ENCODE results near the gene MCRIP2. TPM values are rescaled to one million over a fixed set of nuclear protein-coding genes. Genes with fewer than 3 reads are reported as not detected.
A peak's percentile ranks its signal among the peaks of the same experiment; 100 is the strongest.

The MCRIP2 gene
- total RNA-seq, 1 donor from 2014 or later: 27.0 TPM

DNA sequence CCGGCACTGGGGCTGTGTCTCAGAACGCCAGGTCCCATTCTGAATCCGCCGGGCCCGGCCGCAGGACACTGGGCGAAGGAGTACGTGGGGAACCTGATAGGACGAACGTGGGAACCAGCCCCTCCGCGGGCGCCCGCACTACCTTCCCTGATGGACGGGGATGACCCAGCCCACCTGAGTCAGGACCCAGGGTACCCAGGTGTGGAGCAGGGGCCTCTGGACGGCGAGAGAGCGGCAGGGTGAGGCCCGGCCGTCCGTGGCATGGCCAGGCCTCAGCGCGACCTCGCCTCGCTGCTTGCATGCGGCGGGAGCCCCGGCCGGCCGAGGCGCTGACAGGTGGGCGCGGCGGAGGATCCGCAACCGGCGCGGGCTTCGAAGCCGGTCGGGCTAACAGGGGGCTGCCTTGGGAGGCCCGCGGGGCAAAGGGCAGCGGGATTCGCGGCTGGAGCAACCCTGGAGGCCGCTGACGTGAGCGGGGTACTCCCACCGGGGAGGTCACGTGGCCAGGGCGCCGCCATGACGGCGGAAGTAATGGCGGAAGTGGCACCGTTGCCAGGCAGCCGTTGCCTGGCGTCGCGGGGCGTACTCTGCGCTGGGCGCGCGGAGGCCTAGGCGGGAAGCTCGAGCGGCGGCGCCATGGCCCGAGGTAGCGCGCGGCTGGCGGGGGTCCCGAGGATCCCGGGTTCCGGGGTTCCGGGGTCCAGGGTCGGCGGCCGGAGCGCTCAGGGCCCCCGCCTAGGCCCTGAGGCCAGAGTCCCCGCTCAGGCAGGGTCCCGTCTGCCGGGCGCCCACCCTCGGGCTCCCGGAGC is 7.4 kb downstream of the MCRIP2 start, which contains the start of gene WDR90:
WDR90 (plus strand) TSS at position 585 of the 809 bp plus-strand sequence; CDS start at position 637, 52 bp downstream.
- Histone ChIP-seq H3K9me3 (no peaks in the 10 kb centered on the region), H3K4me3 (peak within 1 kb of the TSS; percentile 62 to 72), H3K4me1 (peaks cover 43% of the 10 kb centered on the region), H3K27me3 (no peaks in the 10 kb centered on the region), H3K36me3 (no peaks in the 10 kb centered on the region), H3K27ac (peak within 1 kb of the TSS; percentile 75)
- TF ChIP-seq POLR2AphosphoS5 (IDR thresholded peaks at IDR 0.05; ENCODE audit: insufficient read depth in 1 of 2, low read depth in 1 of 2) (peak in 1 of 2 donors; percentile 71), POLR2A (IDR thresholded peaks at IDR 0.05) (peak in 1 of 2 donors; percentile 39)
- TF ChIP-seq, protein P1, sequence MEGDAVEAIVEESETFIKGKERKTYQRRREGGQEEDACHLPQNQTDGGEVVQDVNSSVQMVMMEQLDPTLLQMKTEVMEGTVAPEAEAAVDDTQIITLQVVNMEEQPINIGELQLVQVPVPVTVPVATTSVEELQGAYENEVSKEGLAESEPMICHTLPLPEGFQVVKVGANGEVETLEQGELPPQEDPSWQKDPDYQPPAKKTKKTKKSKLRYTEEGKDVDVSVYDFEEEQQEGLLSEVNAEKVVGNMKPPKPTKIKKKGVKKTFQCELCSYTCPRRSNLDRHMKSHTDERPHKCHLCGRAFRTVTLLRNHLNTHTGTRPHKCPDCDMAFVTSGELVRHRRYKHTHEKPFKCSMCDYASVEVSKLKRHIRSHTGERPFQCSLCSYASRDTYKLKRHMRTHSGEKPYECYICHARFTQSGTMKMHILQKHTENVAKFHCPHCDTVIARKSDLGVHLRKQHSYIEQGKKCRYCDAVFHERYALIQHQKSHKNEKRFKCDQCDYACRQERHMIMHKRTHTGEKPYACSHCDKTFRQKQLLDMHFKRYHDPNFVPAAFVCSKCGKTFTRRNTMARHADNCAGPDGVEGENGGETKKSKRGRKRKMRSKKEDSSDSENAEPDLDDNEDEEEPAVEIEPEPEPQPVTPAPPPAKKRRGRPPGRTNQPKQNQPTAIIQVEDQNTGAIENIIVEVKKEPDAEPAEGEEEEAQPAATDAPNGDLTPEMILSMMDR (IDR thresholded peaks at IDR 0.05): no peak
- no peak for DNase-seq (ENCODE audit: extremely low spot score in 2 of 2)
- intact Hi-C loops (cut with DNase I): loop anchor here (10.0 kb wide), 1 partner anchor 264 kb away; the partner anchor contains the start of gene PGAP6

DNA sequence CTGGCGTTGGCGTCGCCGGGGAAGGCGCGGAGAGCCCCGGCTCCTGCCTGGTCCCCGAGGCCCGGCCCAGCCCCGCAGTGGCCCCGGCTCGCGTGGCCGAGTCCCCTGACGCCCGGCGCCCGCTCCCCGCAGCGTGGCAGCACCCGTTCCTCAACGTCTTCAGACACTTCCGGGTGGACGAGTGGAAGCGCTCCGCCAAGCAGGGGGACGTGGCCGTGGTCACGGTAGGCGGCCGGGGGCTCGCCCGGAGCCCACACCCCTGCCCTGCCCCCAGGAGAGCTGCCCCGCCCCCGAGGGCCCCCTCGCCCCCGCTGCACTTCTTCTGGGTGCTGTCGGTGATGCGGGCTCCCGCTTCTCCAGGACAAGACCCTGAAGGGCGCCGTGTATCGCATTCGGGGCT is 8.0 kb downstream of the MCRIP2 start:
- H3K4me3 ChIP-seq: peak overlapping the region; percentile 62 to 72
- no peaks in the 10 kb centered on the region for H3K9me3 ChIP-seq
- no peaks in the 10 kb centered on the region for H3K27me3 ChIP-seq
- DNase-seq (ENCODE audit: extremely low spot score in 2 of 2): no peak
- peak overlapping the region; percentile 75 for H3K27ac ChIP-seq
- TF ChIP-seq POLR2A (IDR thresholded peaks at IDR 0.05) (no peak), POLR2AphosphoS5 (IDR thresholded peaks at IDR 0.05; ENCODE audit: insufficient read depth in 1 of 2, low read depth in 1 of 2) (no peak)
- TF ChIP-seq, protein P1 (IDR thresholded peaks at IDR 0.05): no peak
- intact Hi-C loops (cut with DNase I): loop anchor here (10.0 kb wide), 1 partner anchor 265 kb away; the partner anchor contains the start of gene PGAP6
- peaks cover 43% of the 10 kb centered on the region for H3K4me1 ChIP-seq
- H3K36me3 ChIP-seq: no peaks in the 10 kb centered on the region

DNA sequence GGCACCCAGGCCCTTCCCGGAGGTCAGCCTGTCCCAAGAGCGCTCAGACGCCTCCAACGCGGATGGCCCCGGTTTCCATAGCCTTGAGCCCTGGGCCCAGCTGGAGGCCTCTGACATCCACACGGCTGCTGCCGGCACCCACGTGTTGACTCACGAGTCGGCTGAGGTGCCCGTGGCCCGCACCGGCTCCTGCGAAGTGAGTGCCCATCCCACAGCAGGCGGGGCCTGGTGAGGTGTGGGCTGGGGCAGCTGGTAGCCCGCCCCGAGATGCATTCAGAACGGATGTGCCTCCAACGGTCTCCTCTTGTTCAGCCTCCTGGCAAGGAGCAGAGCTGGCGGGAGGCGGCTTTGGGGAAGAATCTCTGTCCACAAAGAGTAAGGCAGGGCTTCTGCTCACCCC is 10.2 kb downstream of the MCRIP2 start:
- no peak for DNase-seq (ENCODE audit: extremely low spot score in 2 of 2)
- no peak for TF ChIP-seq POLR2A (IDR thresholded peaks at IDR 0.05)
- TF ChIP-seq, protein P1 (IDR thresholded peaks at IDR 0.05): no peak
- no peak for TF ChIP-seq POLR2AphosphoS5 (IDR thresholded peaks at IDR 0.05; ENCODE audit: insufficient read depth in 1 of 2, low read depth in 1 of 2)
- intact Hi-C loops (cut with DNase I): no loop called here
- no peaks in the 10 kb centered on the region for H3K9me3 ChIP-seq
- no peaks in the 10 kb centered on the region for H3K36me3 ChIP-seq
- no peak overlapping the region for H3K4me3 ChIP-seq
- no peaks in the 10 kb centered on the region for H3K27me3 ChIP-seq
- peaks cover 27% of the 10 kb centered on the region for H3K4me1 ChIP-seq
- H3K27ac ChIP-seq: no peak overlapping the region

DNA sequence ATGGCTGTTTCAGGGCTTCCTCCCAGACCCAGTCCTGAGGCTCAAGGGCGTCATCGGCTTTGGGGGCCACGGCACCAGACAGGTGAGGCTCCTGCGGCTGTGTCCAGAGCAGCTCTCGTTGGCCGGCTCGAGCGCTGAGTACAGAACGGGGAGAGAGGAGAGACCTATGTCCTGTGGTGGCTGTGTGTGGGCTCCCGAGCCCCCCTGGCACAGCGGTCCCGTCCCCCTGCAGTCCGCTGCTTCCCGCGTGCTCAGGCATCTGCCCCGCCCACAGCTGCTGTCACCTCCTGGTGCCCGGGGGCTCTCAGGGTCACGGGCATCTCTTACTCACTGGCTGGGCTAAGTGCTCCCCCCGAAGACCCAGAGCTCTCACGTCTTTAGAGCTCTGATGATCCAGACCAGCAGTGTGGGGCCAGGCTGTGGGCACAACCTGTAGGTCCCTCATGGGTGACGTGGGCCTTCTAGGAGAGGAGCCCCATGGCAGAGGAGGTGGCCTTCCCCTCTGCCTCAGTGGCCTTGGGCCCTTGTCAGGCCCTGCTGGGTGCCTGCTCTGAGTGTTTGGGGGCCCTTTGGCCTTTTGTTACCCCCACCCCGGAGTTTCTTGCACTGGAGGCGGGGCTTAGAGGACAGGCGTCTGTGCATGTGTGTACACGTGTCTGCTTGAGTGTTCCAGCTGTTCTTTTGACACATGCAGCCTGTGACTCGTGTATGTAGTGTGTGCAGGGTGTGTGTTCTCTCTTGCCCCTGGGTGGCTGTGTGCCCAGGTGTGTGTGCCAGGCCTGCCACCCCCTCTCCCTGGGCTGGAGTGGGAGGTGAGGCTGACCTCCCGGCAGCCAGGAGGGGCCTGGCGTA is 11.1 kb downstream of the MCRIP2 start:
- no peak for DNase-seq (ENCODE audit: extremely low spot score in 2 of 2)
- Histone ChIP-seq H3K36me3 (no peaks in the 10 kb centered on the region), H3K4me3 (no peak overlapping the region), H3K27me3 (no peaks in the 10 kb centered on the region), H3K27ac (no peak overlapping the region), H3K9me3 (no peaks in the 10 kb centered on the region), H3K4me1 (peaks cover 20% of the 10 kb centered on the region)
- intact Hi-C loops (cut with DNase I): no loop called here
- TF ChIP-seq POLR2AphosphoS5 (IDR thresholded peaks at IDR 0.05; ENCODE audit: insufficient read depth in 1 of 2, low read depth in 1 of 2) (no peak), POLR2A (IDR thresholded peaks at IDR 0.05) (no peak)
- TF ChIP-seq, protein P1 (IDR thresholded peaks at IDR 0.05): no peak
